ENCODE data around the gene KRT33B. TPM values are rescaled to one million over a fixed set of nuclear protein-coding genes. Genes with fewer than 3 reads are reported as not detected.

The KRT33B gene
- total and polyA plus RNA-seq, 2 of the 4 experiments (the other 2 are of a cell fraction): 0.18 to 0.22 TPM

DNA sequence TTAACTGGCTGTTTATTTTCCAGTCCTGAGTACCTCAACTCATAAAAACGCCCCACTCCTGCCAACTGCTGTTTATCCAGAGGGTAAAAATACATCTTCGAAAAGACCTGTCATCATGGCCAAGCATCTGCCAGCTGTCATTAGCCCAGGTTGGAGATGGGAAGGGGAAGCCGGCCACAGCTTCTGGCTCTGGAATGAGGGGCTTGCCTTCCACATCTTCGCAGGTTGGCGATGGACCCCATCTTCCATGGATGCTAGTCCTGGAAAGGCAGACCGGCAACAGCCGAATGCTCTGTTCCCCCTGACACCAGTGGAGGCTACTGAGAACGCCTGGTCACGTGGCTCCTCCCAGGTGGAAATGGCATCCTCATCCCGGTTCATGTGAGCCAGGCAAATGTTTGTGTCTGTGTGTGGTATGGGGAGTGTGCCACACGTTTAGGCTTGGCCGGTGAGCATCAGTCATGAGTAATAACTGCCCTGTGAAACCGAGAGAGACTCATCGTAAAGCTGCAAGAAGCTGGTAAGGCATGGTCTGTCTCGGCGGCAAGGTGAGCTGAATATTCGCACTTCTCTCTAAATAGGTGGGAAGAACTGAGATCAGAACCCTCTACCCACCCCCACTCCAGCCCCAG lies 53.7 kb downstream of the KRT33B start:
- in situ Hi-C loops (cut with MboI; ENCODE audit: low sequenced_read_pairs): loop anchor here (10.0 kb wide), 1 partner anchor 59 kb away; no protein-coding TSS in a partner anchor
- H4K20me1 ChIP-seq (ENCODE audit: insufficient read depth, low read length): no peaks in the 10 kb centered on the region
- ATAC-seq (ENCODE audit: low read depth) (no peak), DNase-seq (no peak)
- no TSS peak for BruUV-seq (replicated peaks)
- H3K23ac ChIP-seq (ENCODE audit: low read depth, low read length): no peak overlapping the region
- no peak overlapping the region for H4K8ac ChIP-seq (ENCODE audit: low read depth in 2 of 2, low read length in 2 of 2)
- no peak overlapping the region for H3K9ac ChIP-seq (ENCODE audit: low read depth, low read length)
- ChIA-PET CTCF (no interaction called here), POLR2A (ENCODE audit: unreplicated experiment) (no interaction called here)
- H2AK9ac ChIP-seq (replicated peaks; ENCODE audit: low read depth, low read length, poor library complexity): no peak overlapping the region
- H3K14ac ChIP-seq (replicated peaks; ENCODE audit: low read depth, low read length): no peak overlapping the region
- no peak overlapping the region for H3K4me2 ChIP-seq (ENCODE audit: low read depth, low read length)
- peaks cover 5% of the 10 kb centered on the region for H3K27me3 ChIP-seq (ENCODE audit: control insufficient read depth, insufficient read depth, low read length)
- no peak overlapping the region for H2BK20ac ChIP-seq (ENCODE audit: low read depth, low read length)
- no peaks in the 10 kb centered on the region for H3K36me3 ChIP-seq (ENCODE audit: control insufficient read depth, insufficient read depth, low read length)
- 86% methylated on average over 5 of the region's 17 CpGs; no CpG with 5 or more reads in 1 of the 2 experiments for WGBS, 2 experiments (ENCODE audit: extremely low coverage in 2 of 2, insufficient read length in 1 of 2)
- TF ChIP-seq, protein P1, sequence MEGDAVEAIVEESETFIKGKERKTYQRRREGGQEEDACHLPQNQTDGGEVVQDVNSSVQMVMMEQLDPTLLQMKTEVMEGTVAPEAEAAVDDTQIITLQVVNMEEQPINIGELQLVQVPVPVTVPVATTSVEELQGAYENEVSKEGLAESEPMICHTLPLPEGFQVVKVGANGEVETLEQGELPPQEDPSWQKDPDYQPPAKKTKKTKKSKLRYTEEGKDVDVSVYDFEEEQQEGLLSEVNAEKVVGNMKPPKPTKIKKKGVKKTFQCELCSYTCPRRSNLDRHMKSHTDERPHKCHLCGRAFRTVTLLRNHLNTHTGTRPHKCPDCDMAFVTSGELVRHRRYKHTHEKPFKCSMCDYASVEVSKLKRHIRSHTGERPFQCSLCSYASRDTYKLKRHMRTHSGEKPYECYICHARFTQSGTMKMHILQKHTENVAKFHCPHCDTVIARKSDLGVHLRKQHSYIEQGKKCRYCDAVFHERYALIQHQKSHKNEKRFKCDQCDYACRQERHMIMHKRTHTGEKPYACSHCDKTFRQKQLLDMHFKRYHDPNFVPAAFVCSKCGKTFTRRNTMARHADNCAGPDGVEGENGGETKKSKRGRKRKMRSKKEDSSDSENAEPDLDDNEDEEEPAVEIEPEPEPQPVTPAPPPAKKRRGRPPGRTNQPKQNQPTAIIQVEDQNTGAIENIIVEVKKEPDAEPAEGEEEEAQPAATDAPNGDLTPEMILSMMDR (conservative IDR thresholded peaks at IDR 0.05; ENCODE audit: low read depth, low read length): no peak
- no peak for TF ChIP-seq MAZ (IDR thresholded peaks at IDR 0.05; ENCODE audit: borderline replicate concordance, low read depth, low read length)
- no peak for TF ChIP-seq MXI1 (IDR thresholded peaks at IDR 0.05; ENCODE audit: borderline replicate concordance, low read depth, low read length)
- no peak overlapping the region for H3K18ac ChIP-seq (ENCODE audit: low read depth, low read length)
- H3K4me1 ChIP-seq (ENCODE audit: control insufficient read depth, insufficient read depth, low read length): no peaks in the 10 kb centered on the region
- H2BK15ac ChIP-seq (ENCODE audit: low read depth, low read length): no peak overlapping the region
- H3K27ac ChIP-seq (ENCODE audit: insufficient read depth, low read length): no peak overlapping the region
- H2AK5ac ChIP-seq (ENCODE audit: low read depth, low read length): peak overlapping the region; percentile 65; the same call in 1 of the 2 replicates
- no peaks in the 10 kb centered on the region for H3K9me1 ChIP-seq (ENCODE audit: insufficient read depth, low read length)
- H2BK120ac ChIP-seq (ENCODE audit: low read depth, low read length): no peak overlapping the region
- H4K91ac ChIP-seq (ENCODE audit: insufficient read depth, low read depth, low read length): no peak overlapping the region
- no peaks in the 10 kb centered on the region for H3K79me1 ChIP-seq (ENCODE audit: low read depth in 1 of 2, low read length in 2 of 2)
- peak overlapping the region; percentile 9 for H2AFZ ChIP-seq (replicated peaks; ENCODE audit: low read length, poor library complexity)
- dilution Hi-C loops (cut with HindIII; ENCODE audit: low sequenced_read_pairs, unreplicated experiment): no loop called here
- no peak overlapping the region for H3K4me3 ChIP-seq (ENCODE audit: insufficient read depth, low read depth, low read length)
- H2BK5ac ChIP-seq (ENCODE audit: low read depth, low read length, poor library complexity, severe bottlenecking): no peak overlapping the region
- H3K9me3 ChIP-seq (ENCODE audit: control insufficient read depth, insufficient read depth, low read length): peaks cover 4% of the 10 kb centered on the region; the same call in 1 of the 2 replicates
- H4K5ac ChIP-seq (ENCODE audit: low read depth, low read length): no peak overlapping the region
- no peak overlapping the region for H3K56ac ChIP-seq (ENCODE audit: extremely low read depth, insufficient read depth, low read length)
- H3K4ac ChIP-seq (ENCODE audit: low read depth, low read length): no peak overlapping the region
- intact Hi-C loops (cut with micrococcal nuclease): no loop called here

Measured in IMR-90 (cell line).